Fibroblast of lung (primary cell): ENCODE results near the gene ITGA5.

Experiments
- CTCF ChIP-seq, 2 donors: IDR thresholded peaks in 1 of 2; conservative IDR thresholded peaks in 1 of 2; 1 replicate in 1 of 2; 2 replicates in 1 of 2; pipeline ENCODE4 v1.5.1; 2011 to 2012; ENCODE audit warnings: low read length in 2 of 2, control low read depth in 1 of 2, inconsistent platforms in 1 of 2, low read depth in 1 of 2, mild to moderate bottlenecking in 1 of 2
- EZH2 ChIP-seq: IDR thresholded peaks from 2 replicates; pipeline ENCODE4 v1.5.1; 2012; ENCODE audit warnings: low read length, control low read depth, mild to moderate bottlenecking; ENCODE audit errors: missing control alignments

GRCh38 chr12:54394281-54394719 is 24.8 kb downstream of the ITGA5 start:
- TF ChIP-seq CTCF (conservative IDR thresholded peaks at IDR 0.05 in 1 of 2, IDR thresholded peaks at IDR 0.05 in 1 of 2; ENCODE audit: low read depth in 1 of 2, low read length in 2 of 2): peak; percentile 70 to 71
- no peak for TF ChIP-seq EZH2
